Transverse colon (tissue), 4 donors: Measurements from ENCODE around the gene TGFB3. TPM values are rescaled to one million over a fixed set of nuclear protein-coding genes. Genes with fewer than 3 reads are reported as not detected.

Source experiments
- DNase-seq: peaks from one replicate; pipeline ENCODE4 v3.0.0-alpha.2; 2019
- H3K27ac ChIP-seq, 4 donors: fragments of 200-600 bp; sonication (generic); 2 replicates each; pipeline ENCODE4 v1.5.1; 2016 to 2018; ENCODE audit warnings: inconsistent platforms in 4 of 4
- H3K27me3 ChIP-seq: fragments of 200-600 bp; sonication (generic); 2 replicates; pipeline ENCODE4 v1.5.1; 2017; ENCODE audit warnings: inconsistent platforms
- H3K36me3 ChIP-seq, 4 donors: fragments of 200-600 bp; sonication (generic); 2 replicates each; pipeline ENCODE4 v1.5.1; 2017 to 2019; ENCODE audit warnings: inconsistent platforms in 4 of 4
- H3K4me1 ChIP-seq, 4 donors: fragments of 200-600 bp; sonication (generic); 2 replicates each; pipeline ENCODE4 v1.5.1; 2017 to 2020; ENCODE audit warnings: inconsistent platforms in 4 of 4
- H3K4me3 ChIP-seq, 4 donors: fragments of 200-600 bp; sonication (generic); 1 replicate in 1 of 4; 2 replicates in 3 of 4; pipeline versions ENCODE4 v1.5.1 to v1.6.1; 2017 to 2019; ENCODE audit warnings: inconsistent platforms in 4 of 4
- H3K9me3 ChIP-seq, 2 donors: fragments of 200-600 bp; sonication (generic); 2 replicates each; pipeline ENCODE4 v1.5.1; 2017 to 2019; ENCODE audit warnings: inconsistent platforms in 2 of 2
- CTCF ChIP-seq, 5 experiments: fragments of 200-600 bp in 3 of 5; fragments of 450-650 bp in 2 of 5; sonication (generic) in 3 of 5; IDR thresholded peaks; 1 replicate in 2 of 5; 2 replicates in 3 of 5; pipeline ENCODE4 v1.5.1; 2016 to 2017; ENCODE audit warnings: antibody characterized with exemption in 5 of 5, inconsistent platforms in 3 of 5, mild to moderate bottlenecking in 2 of 5, moderate library complexity in 1 of 5
- EP300 ChIP-seq: sonication (generic); formaldehyde crosslinking; IDR thresholded peaks from one replicate; pipeline ENCODE4 v1.6.1; 2017; ENCODE audit warnings: antibody characterized with exemption, low read depth
- POLR2A ChIP-seq: fragments of 450-650 bp; IDR thresholded peaks from one replicate; pipeline ENCODE4 v1.6.1; 2016; ENCODE audit warnings: antibody characterized with exemption, mild to moderate bottlenecking, moderate library complexity
- POLR2AphosphoS5 ChIP-seq, 3 donors: sonication (generic); formaldehyde crosslinking; IDR thresholded peaks; one replicate each; pipeline ENCODE4 v1.6.1; 2016; ENCODE audit warnings: antibody characterized with exemption in 3 of 3
- WGBS, 2 donors: methylation state at CpG; one replicate each; pipeline ENCODE4 v1.1.5; 2018; ENCODE audit warnings: low coverage in 1 of 2; 5-methylcytosine and 5-hydroxymethylcytosine counted together
- in situ Hi-C, 4 donors: fragments of 200-750 bp; cut with MboI; loops; one replicate each; pipeline versions ENCODE4 v1.15.0 to v1.15.1; 2017; ENCODE audit warnings: low sequenced_read_pairs in 3 of 4, low pct_ligation_motif_present in 1 of 4, low pct_unique_long_range_greater_than_20kb in 1 of 4
- intact Hi-C: fragments of 100-400 bp; cut with DNase I; formaldehyde crosslinking; loops from one replicate; pipeline ENCODE4 v1.15.1; 2023; ENCODE audit warnings: low total_unique reads
- total RNA-seq, 4 donors: library from RNA; depleted of rRNA; stranded (reverse); fragments of >200 nt; gene quantifications; one replicate each; pipeline ENCODE4 v1.1.0, GENCODE V29; 2016

Gene TGFB3
- total RNA-seq, 4 donors from 2014 or later: 4.4 to 22.5 (median 13.1) TPM

GRCh38 chr14:75969891-75970290 is 11.9 kb downstream of the TGFB3 start:
- Histone ChIP-seq H3K4me1 (no peaks in the 10 kb centered on the region), H3K36me3 (no peaks in the 10 kb centered on the region), H3K27ac (no peak overlapping the region), H3K27me3 (no peaks in the 10 kb centered on the region), H3K9me3 (no peaks in the 10 kb centered on the region), H3K4me3 (no peak overlapping the region)
- in situ Hi-C loops (loop anchor here in 1 of 4 donors (25.0 kb wide), 1 partner anchor 183 kb away; no protein-coding TSS in a partner anchor), intact Hi-C loops (no loop called here)
- TF ChIP-seq POLR2A (no peak), EP300 (no peak), POLR2AphosphoS5 (IDR thresholded peaks at IDR 0.05) (no peak), CTCF (IDR thresholded peaks at IDR 0.05) (no peak)
- no peak for DNase-seq
- WGBS, 2 donors: 77 to 80% methylated on average over 6 to 8 of the region's 8 CpGs

GRCh38 chr14:75969126-75969525 is 12.7 kb downstream of the TGFB3 start:
- no peaks in the 10 kb centered on the region for H3K9me3 ChIP-seq
- no peaks in the 10 kb centered on the region for H3K27me3 ChIP-seq
- no peaks in the 10 kb centered on the region for H3K4me1 ChIP-seq
- in situ Hi-C loops (loop anchor here in 1 of 4 donors (25.0 kb wide), 1 partner anchor 182 kb away; no protein-coding TSS in a partner anchor), intact Hi-C loops (no loop called here)
- TF ChIP-seq EP300: no peak
- TF ChIP-seq CTCF (IDR thresholded peaks at IDR 0.05): no peak
- TF ChIP-seq POLR2AphosphoS5 (IDR thresholded peaks at IDR 0.05): no peak
- no peak overlapping the region for H3K27ac ChIP-seq
- H3K36me3 ChIP-seq: no peaks in the 10 kb centered on the region
- no peak for DNase-seq
- 79 to 91% methylated on average over 3 to 4 of the region's 4 CpGs for WGBS, 2 donors
- H3K4me3 ChIP-seq: no peak overlapping the region

GRCh38 chr14:75968456-75968855 is 13.3 kb downstream of the TGFB3 start:
- Histone ChIP-seq H3K4me1 (no peaks in the 10 kb centered on the region), H3K27ac (no peak overlapping the region), H3K36me3 (no peaks in the 10 kb centered on the region), H3K4me3 (no peak overlapping the region), H3K9me3 (no peaks in the 10 kb centered on the region), H3K27me3 (no peaks in the 10 kb centered on the region)
- in situ Hi-C loops (loop anchor here in 1 of 4 donors (25.0 kb wide), 1 partner anchor 181 kb away; no protein-coding TSS in a partner anchor), intact Hi-C loops (no loop called here)
- no peak for DNase-seq
- WGBS, 2 donors: 75% methylated on average over 4 of the region's 4 CpGs; no CpG with 5 or more reads in 1 of the 2 donors
- TF ChIP-seq CTCF (IDR thresholded peaks at IDR 0.05) (no peak), POLR2AphosphoS5 (IDR thresholded peaks at IDR 0.05) (no peak)

- Histone ChIP-seq H3K27ac (no peak overlapping the region), H3K4me3 (no peak overlapping the region), H3K27me3 (no peaks in the 10 kb centered on the region), H3K36me3 (no peaks in the 10 kb centered on the region), H3K9me3 (no peaks in the 10 kb centered on the region), H3K4me1 (no peaks in the 10 kb centered on the region)
- in situ Hi-C loops: loop anchor here in 1 of 4 donors (25.0 kb wide), 1 partner anchor 181 kb away; no protein-coding TSS in a partner anchor
- WGBS, 2 donors: 96% methylated on average over 3 of the region's 3 CpGs; no CpG with 5 or more reads in 1 of the 2 donors
- intact Hi-C loops: no loop called here
- DNase-seq: no peak
- TF ChIP-seq POLR2AphosphoS5 (IDR thresholded peaks at IDR 0.05) (no peak), POLR2A (no peak), EP300 (no peak), CTCF (IDR thresholded peaks at IDR 0.05) (no peak)
Measured at GRCh38 chr14:75967866-75968265, 13.9 kb downstream of the TGFB3 start.
